HepG2 (cell line): Measurements from ENCODE around the gene TACC3. TPM values are rescaled to one million over a fixed set of nuclear protein-coding genes. Genes with fewer than 3 reads are reported as not detected.

Source experiments
- GTF2F1 ChIP-seq: fragments of 150-350 bp; IDR thresholded peaks from 2 replicates; pipeline ENCODE4 v1.6.1; 2014; ENCODE audit warnings: low read length
- HOXA7 ChIP-seq: sonication (generic); formaldehyde crosslinking; IDR thresholded peaks from 2 replicates; pipeline ENCODE4 v1.8.1; 2022; ENCODE audit warnings: mild to moderate bottlenecking, missing genetic modification reagents, moderate library complexity
- KLF12 ChIP-seq: sonication (generic); formaldehyde crosslinking; IDR thresholded peaks from 2 replicates; pipeline ENCODE4 v1.4.0; 2020; ENCODE audit warnings: missing genetic modification reagents, borderline replicate concordance
- RFX3 ChIP-seq: IDR thresholded peaks from 2 replicates; pipeline ENCODE4 v1.6.1; 2016; ENCODE audit warnings: missing biosample characterization, missing genetic modification reagents
- SIX4 ChIP-seq: sonication (generic); formaldehyde crosslinking; IDR thresholded peaks from 2 replicates; pipeline ENCODE4 v1.4.0; 2020; ENCODE audit warnings: missing genetic modification reagents
- SP1 ChIP-seq, 2 experiments: fragments of 450-650 bp in 1 of 2; sonication (generic) in 1 of 2; formaldehyde crosslinking in 1 of 2; IDR thresholded peaks; 2 replicates each; pipeline versions ENCODE4 v1.4.0 to v1.6.1; 2016 to 2020; ENCODE audit warnings: missing genetic modification reagents in 1 of 2
- ZBTB40 ChIP-seq, 2 experiments: fragments of 450-650 bp in 1 of 2; sonication (generic) in 1 of 2; formaldehyde crosslinking in 1 of 2; IDR thresholded peaks; 2 replicates each; pipeline versions ENCODE4 v1.6.1 to v1.8.0; 2016 to 2022; ENCODE audit warnings: antibody characterized with exemption in 1 of 2, mild to moderate bottlenecking in 1 of 2, missing genetic modification reagents in 1 of 2
- ZNF160 ChIP-seq: sonication (generic); formaldehyde crosslinking; IDR thresholded peaks from 2 replicates; pipeline ENCODE4 v1.8.0; 2022; ENCODE audit warnings: mild to moderate bottlenecking, inconsistent platforms, missing genetic modification reagents
- ZNF253 ChIP-seq: sonication (generic); formaldehyde crosslinking; IDR thresholded peaks from 2 replicates; pipeline ENCODE4 v1.8.0; 2022; ENCODE audit warnings: mild to moderate bottlenecking, missing genetic modification reagents, borderline replicate concordance
- ZNF567 ChIP-seq: sonication (generic); formaldehyde crosslinking; IDR thresholded peaks from 2 replicates; pipeline ENCODE4 v1.8.1; 2023; ENCODE audit warnings: mild to moderate bottlenecking, missing genetic modification reagents, borderline replicate concordance
- polyA plus RNA-seq, 8 experiments: library from polyadenylated mRNA; depleted of rRNA in 3 of 8; stranded (reverse) in 7 of 8; unstranded in 1 of 8; fragments of >200 nt; fragmentation: Illumina TruSeq in 4 of 8; extraction: Trizol in 4 of 8; gene quantifications; 2 replicates each; pipeline versions ENCODE4 v1.2.1 to v1.2.3, GENCODE V29; 2011 to 2016; ENCODE audit warnings: low read depth in 4 of 8, missing spikeins in 1 of 8, mixed read lengths in 1 of 8; ENCODE audit not compliant: insufficient read depth in 1 of 8
- total RNA-seq, 5 experiments: library from RNA; depleted of rRNA; stranded (reverse); fragments of >200 nt; fragmentation: Illumina TruSeq; extraction: Trizol; gene quantifications; 2 replicates each; pipeline ENCODE4 v1.2.3, GENCODE V29; 2016; ENCODE audit warnings: low read depth in 1 of 5
- TF ChIP-seq, protein P1 (sequence below): IDR thresholded peaks from 2 replicates; pipeline ENCODE4 v1.6.1; 2012; ENCODE audit warnings: low read length, improper control_type of control experiment
- TF ChIP-seq, protein P2 (sequence below): sonication (generic); formaldehyde crosslinking; IDR thresholded peaks from 2 replicates; pipeline ENCODE4 v1.5.0; 2020; ENCODE audit warnings: missing genetic modification reagents

The TACC3 gene
- total and polyA plus RNA-seq, 2 of the 13 experiments (the other 11 are each of a cell fraction or from before 2014, with no cell fraction given) = 20.3 to 21.2 TPM

DNA sequence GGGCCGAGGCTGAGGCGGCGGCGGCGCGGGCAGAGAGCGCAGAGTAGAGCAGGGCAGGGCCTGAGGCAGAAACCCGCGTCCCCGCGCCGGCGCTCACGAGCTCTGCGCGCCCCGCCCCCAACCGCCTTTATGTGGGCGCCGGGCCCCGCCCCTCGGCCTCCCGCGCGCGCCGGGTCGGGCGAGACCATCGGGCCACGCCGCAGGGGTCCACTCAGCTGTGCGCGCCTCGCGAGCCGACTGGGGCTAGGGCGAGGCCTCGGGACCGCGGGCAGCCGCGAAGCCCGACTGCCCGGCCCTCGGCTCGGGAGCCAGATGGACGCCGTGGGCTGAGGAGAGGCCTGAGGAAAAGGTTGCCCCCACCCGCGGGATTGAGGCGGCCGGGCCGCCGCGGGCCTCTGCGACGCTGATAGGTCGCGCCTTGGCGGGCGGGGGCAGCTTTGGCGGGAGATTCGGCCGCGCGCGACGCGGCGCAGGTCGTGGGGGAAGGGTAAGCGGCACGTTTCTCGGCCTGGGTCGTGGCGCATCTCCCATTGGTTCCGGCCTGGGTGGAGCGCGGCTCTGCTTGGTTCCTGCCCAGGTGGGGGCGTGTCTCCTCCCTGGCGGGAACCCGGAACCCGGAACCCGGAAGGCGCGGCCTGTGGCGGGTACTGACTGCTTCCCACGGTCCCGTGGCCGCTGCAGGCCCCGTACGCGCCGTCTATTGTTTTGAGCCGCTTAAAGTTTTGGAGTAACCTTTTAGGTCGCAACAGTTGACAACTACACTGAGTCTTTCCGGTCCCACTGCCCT, 8.9 kb upstream of the TACC3 start, which contains the start of gene SLBP (continued):
- TF ChIP-seq, protein P1, sequence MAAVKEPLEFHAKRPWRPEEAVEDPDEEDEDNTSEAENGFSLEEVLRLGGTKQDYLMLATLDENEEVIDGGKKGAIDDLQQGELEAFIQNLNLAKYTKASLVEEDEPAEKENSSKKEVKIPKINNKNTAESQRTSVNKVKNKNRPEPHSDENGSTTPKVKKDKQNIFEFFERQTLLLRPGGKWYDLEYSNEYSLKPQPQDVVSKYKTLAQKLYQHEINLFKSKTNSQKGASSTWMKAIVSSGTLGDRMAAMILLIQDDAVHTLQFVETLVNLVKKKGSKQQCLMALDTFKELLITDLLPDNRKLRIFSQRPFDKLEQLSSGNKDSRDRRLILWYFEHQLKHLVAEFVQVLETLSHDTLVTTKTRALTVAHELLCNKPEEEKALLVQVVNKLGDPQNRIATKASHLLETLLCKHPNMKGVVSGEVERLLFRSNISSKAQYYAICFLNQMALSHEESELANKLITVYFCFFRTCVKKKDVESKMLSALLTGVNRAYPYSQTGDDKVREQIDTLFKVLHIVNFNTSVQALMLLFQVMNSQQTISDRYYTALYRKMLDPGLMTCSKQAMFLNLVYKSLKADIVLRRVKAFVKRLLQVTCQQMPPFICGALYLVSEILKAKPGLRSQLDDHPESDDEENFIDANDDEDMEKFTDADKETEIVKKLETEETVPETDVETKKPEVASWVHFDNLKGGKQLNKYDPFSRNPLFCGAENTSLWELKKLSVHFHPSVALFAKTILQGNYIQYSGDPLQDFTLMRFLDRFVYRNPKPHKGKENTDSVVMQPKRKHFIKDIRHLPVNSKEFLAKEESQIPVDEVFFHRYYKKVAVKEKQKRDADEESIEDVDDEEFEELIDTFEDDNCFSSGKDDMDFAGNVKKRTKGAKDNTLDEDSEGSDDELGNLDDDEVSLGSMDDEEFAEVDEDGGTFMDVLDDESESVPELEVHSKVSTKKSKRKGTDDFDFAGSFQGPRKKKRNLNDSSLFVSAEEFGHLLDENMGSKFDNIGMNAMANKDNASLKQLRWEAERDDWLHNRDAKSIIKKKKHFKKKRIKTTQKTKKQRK = no peak
- peak; percentile 95 for TF ChIP-seq ZNF160 (CRISPR knock-in tag)
- TF ChIP-seq, protein P2, sequence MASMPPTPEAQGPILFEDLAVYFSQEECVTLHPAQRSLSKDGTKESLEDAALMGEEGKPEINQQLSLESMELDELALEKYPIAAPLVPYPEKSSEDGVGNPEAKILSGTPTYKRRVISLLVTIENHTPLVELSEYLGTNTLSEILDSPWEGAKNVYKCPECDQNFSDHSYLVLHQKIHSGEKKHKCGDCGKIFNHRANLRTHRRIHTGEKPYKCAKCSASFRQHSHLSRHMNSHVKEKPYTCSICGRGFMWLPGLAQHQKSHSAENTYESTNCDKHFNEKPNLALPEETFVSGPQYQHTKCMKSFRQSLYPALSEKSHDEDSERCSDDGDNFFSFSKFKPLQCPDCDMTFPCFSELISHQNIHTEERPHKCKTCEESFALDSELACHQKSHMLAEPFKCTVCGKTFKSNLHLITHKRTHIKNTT (CRISPR knock-in tag) = no peak
- TF ChIP-seq KLF12 (CRISPR knock-in tag) = peak; percentile 92
- peak; percentile 60; the same call in 1 of the 2 replicates for TF ChIP-seq SIX4 (CRISPR knock-in tag)
- peak; percentile 97 for TF ChIP-seq ZNF253 (CRISPR knock-in tag)
- no peak for TF ChIP-seq GTF2F1
- no peak for TF ChIP-seq RFX3 (CRISPR knock-in tag)
- no peak for TF ChIP-seq ZNF567 (CRISPR knock-in tag)
- no peak for TF ChIP-seq SP1 (IDR thresholded peaks at IDR 0.05)
- peak; percentile 74 for TF ChIP-seq SP1 (CRISPR knock-in tag; IDR thresholded peaks at IDR 0.05)
- TF ChIP-seq ZBTB40 (IDR thresholded peaks at IDR 0.05) = no peak
- peak; percentile 94 for TF ChIP-seq ZBTB40 (CRISPR knock-in tag; IDR thresholded peaks at IDR 0.05)
- no peak for TF ChIP-seq HOXA7
